ENCODE measurements around the gene TTLL6.
"Not testable (repeated sequence)": the region's sequence is repeated elsewhere in the genome, so short reads cannot be mapped to it uniquely, and the experiment has no call there.

The TTLL6 gene

GRCh38 chr17:48814504-48814903, 2.5 kb downstream of the TTLL6 start:
- FAIRE-seq: peak; percentile 86

GRCh38 chr17:48812001-48812400, 5.0 kb downstream of the TTLL6 start:
- no peak for FAIRE-seq

- FAIRE-seq: no peak
Observed at GRCh38 chr17:48809182-48809581, 7.8 kb downstream of the TTLL6 start.

- FAIRE-seq: peak; percentile 68
Observed at GRCh38 chr17:48804936-48805411, 12.1 kb downstream of the TTLL6 start.

GRCh38 chr17:48800626-48801217, 16.3 kb downstream of the TTLL6 start:
- no peak for FAIRE-seq

GRCh38 chr17:48799069-48799723, 17.8 kb downstream of the TTLL6 start:
- FAIRE-seq: no peak

GRCh38 chr17:48796163-48796522, 20.9 kb downstream of the TTLL6 start:
- FAIRE-seq: not testable (repeated sequence)

GRCh38 chr17:48795444-48796162, 21.4 kb downstream of the TTLL6 start:
- peak; percentile 82 for FAIRE-seq

GRCh38 chr17:48792033-48792798, 24.8 kb downstream of the TTLL6 start:
- FAIRE-seq: no peak

GRCh38 chr17:48791128-48792032, 25.6 kb downstream of the TTLL6 start:
- FAIRE-seq: peak; percentile 96

- no peak for FAIRE-seq
Observed at GRCh38 chr17:48790607-48791127, 26.4 kb downstream of the TTLL6 start.

GRCh38 chr17:48787828-48788227, 29.2 kb downstream of the TTLL6 start:
- FAIRE-seq: no peak

GRCh38 chr17:48779421-48779820, 37.6 kb downstream of the TTLL6 start:
- no peak for FAIRE-seq

GRCh38 chr17:48776602-48777001, 40.4 kb downstream of the TTLL6 start:
- FAIRE-seq: peak; percentile 84

- no peak for FAIRE-seq
Observed at GRCh38 chr17:48773245-48773644, 43.8 kb downstream of the TTLL6 start.

GRCh38 chr17:48770954-48771353, 46.1 kb downstream of the TTLL6 start:
- no peak for FAIRE-seq

- FAIRE-seq: no peak
Observed at GRCh38 chr17:48769009-48769675, 47.9 kb downstream of the TTLL6 start.

- no peak for FAIRE-seq
Observed at GRCh38 chr17:48767263-48767774, 49.7 kb downstream of the TTLL6 start.

GRCh38 chr17:48761114-48761513, 55.9 kb downstream of the TTLL6 start:
- no peak for FAIRE-seq

GRCh38 chr17:48760411-48760810, 56.6 kb downstream of the TTLL6 start:
- FAIRE-seq: no peak

GRCh38 chr17:48759288-48759687, 57.7 kb downstream of the TTLL6 start:
- no peak for FAIRE-seq
